Smooth muscle cell of bladder (primary cell): Measurements from ENCODE around the gene NLRP4. TPM values are rescaled to one million over a fixed set of nuclear protein-coding genes. Genes with fewer than 3 reads are reported as not detected.

Experiments used
- total RNA-seq: library from RNA; depleted of rRNA; stranded (reverse); fragments of >200 nt; gene quantifications from 2 replicates; pipeline ENCODE4 v1.2.3, GENCODE V29; 2014

NLRP4 gene, protein sequence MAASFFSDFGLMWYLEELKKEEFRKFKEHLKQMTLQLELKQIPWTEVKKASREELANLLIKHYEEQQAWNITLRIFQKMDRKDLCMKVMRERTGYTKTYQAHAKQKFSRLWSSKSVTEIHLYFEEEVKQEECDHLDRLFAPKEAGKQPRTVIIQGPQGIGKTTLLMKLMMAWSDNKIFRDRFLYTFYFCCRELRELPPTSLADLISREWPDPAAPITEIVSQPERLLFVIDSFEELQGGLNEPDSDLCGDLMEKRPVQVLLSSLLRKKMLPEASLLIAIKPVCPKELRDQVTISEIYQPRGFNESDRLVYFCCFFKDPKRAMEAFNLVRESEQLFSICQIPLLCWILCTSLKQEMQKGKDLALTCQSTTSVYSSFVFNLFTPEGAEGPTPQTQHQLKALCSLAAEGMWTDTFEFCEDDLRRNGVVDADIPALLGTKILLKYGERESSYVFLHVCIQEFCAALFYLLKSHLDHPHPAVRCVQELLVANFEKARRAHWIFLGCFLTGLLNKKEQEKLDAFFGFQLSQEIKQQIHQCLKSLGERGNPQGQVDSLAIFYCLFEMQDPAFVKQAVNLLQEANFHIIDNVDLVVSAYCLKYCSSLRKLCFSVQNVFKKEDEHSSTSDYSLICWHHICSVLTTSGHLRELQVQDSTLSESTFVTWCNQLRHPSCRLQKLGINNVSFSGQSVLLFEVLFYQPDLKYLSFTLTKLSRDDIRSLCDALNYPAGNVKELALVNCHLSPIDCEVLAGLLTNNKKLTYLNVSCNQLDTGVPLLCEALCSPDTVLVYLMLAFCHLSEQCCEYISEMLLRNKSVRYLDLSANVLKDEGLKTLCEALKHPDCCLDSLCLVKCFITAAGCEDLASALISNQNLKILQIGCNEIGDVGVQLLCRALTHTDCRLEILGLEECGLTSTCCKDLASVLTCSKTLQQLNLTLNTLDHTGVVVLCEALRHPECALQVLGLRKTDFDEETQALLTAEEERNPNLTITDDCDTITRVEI
- not detected in 2 replicates for total RNA-seq

DNA sequence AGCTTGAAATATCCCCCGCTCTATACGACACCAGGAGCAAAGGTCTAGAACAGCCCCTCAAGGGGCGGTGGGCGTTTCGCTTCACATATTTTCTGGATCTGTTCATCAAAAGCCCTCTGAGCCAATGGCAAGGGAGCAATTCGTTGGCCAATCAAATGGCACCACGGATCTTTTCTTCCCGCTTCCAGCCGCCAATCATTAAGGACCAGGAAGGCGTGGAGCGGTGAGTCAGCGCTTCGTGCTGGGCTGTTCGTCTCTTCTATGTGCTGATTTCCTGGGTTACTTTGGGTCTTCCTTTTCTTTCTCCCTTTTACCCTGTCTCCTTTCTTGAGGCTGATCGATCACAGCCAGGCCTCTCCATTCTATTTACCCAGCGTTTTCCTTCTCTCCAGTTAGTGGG lies at the start of gene NLRP4:
TSS of gene NLRP4 (plus strand) at position 201 of the 400 bp plus-strand sequence. CDS start 15,541 bp downstream, outside the sequence.

GRCh38 chr19:55831846-55832245 lies 4.5 kb upstream of the NLRP4 start, which contains the start of gene NLRP11:
TSS of gene NLRP11 (minus strand) at chr19:55831999. CDS start at chr19:55818174, 13,825 bp downstream.

Other genes with a start within 250 kb of the NLRP4 start
- gene FIZ1, start 237.0 kb upstream of the NLRP4 start, total RNA-seq = 1.6 and 2.7 TPM in 2 replicates
- 9.1 and 9.5 TPM in 2 replicates for gene ZNF524, start 236.3 kb upstream of the NLRP4 start, total RNA-seq
- 0.43 and 0.55 TPM in 2 replicates for gene ZNF865, start 230.9 kb upstream of the NLRP4 start, total RNA-seq
- gene ZNF784, start 212.0 kb upstream of the NLRP4 start, total RNA-seq = 3.8 and 4.0 TPM in 2 replicates
- 4.4 and 5.4 TPM in 2 replicates for gene ZNF580, start 195.5 kb upstream of the NLRP4 start, total RNA-seq
- gene ZNF581, start 192.9 kb upstream of the NLRP4 start, total RNA-seq = 23.9 and 25.7 TPM in 2 replicates
- gene CCDC106, start 188.3 kb upstream of the NLRP4 start, total RNA-seq = 5.3 and 6.2 TPM in 2 replicates
- gene U2AF2, start 181.5 kb upstream of the NLRP4 start, total RNA-seq = 76.8 and 86.0 TPM in 2 replicates
- gene EPN1, start 161.3 kb upstream of the NLRP4 start, total RNA-seq = 27.3 and 35.7 TPM in 2 replicates
- not detected in 2 replicates for gene NLRP9, start 98.1 kb upstream of the NLRP4 start, total RNA-seq
- not detected in 2 replicates for gene RFPL4A, start 77.4 kb upstream of the NLRP4 start, total RNA-seq
- not detected in 2 replicates for gene RFPL4AL1, start 67.4 kb upstream of the NLRP4 start, total RNA-seq
- gene NLRP11, start 4.5 kb upstream of the NLRP4 start, total RNA-seq = not detected in 2 replicates
- not detected in 2 replicates for gene NLRP13, start 95.8 kb downstream of the NLRP4 start, total RNA-seq
- not detected in 2 replicates for gene NLRP8, start 111.3 kb downstream of the NLRP4 start, total RNA-seq
- not detected in 2 replicates for gene NLRP5, start 150.2 kb downstream of the NLRP4 start, total RNA-seq